ENCODE data around the gene GPN2.

- TF ChIP-seq CTCF (IDR thresholded peaks at IDR 0.05; ENCODE audit: low read depth, low read length) (no peak), POLR2A (IDR thresholded peaks at IDR 0.05; ENCODE audit: extremely low read depth, insufficient read length) (no peak), MAX (IDR thresholded peaks at IDR 0.05; ENCODE audit: low read depth, low read length) (no peak)
Observed at GRCh38 chr1:26938004-26938658, 48.0 kb upstream of the GPN2 start.

All from NB4 (cell line).